Measurements from ENCODE around the gene PRR12.

- no peak for TF ChIP-seq CTCF (conservative IDR thresholded peaks at IDR 0.05 in 1 of 2, IDR thresholded peaks at IDR 0.05 in 1 of 2; ENCODE audit: extremely low read depth in 1 of 2, insufficient read depth in 1 of 2, low read depth in 1 of 2, low read length in 2 of 2)
- no peak for TF ChIP-seq EZH2 (IDR thresholded peaks at IDR 0.05; ENCODE audit: borderline replicate concordance, low read length)
Measured at GRCh38 chr19:49652551-49653465, 61.8 kb downstream of the PRR12 start.
